ENCODE data around the gene MICALL2. TPM values are rescaled to one million over a fixed set of nuclear protein-coding genes. Genes with fewer than 3 reads are reported as not detected.

MICALL2 gene
- total and polyA plus RNA-seq, 8 donors: 8.3 to 93.6 (median 12.8) TPM

GRCh38 chr7:1485156-1485555 is 25.9 kb upstream of the MICALL2 start:
- intact Hi-C loops (cut with DNase I): no loop called here

GRCh38 chr7:1484569-1484968 is 25.3 kb upstream of the MICALL2 start:
- no peak overlapping the region for H3K4me3 ChIP-seq
- H3K27me3 ChIP-seq: no peaks in the 10 kb centered on the region
- no peak for TF ChIP-seq CTCF (IDR thresholded peaks at IDR 0.05)
- H3K27ac ChIP-seq: no peak overlapping the region
- no peak for FAIRE-seq
- DNase-seq: no peak
- ATAC-seq: no peak
- intact Hi-C loops (cut with DNase I): no loop called here
- no peaks in the 10 kb centered on the region for H3K4me1 ChIP-seq
- peaks cover 0 to 61% (median 27%) of the 10 kb centered on the region in 3 donors for H3K36me3 ChIP-seq
- 92 to 95% methylated on average over 8 to 12 of the region's 12 CpGs for WGBS, 2 donors
- no peaks in the 10 kb centered on the region for H3K9me3 ChIP-seq

More at GRCh38 chr7:1485156-1485555, 25.9 kb upstream of the MICALL2 start:
- H3K9me3 ChIP-seq: no peaks in the 10 kb centered on the region
- peaks cover 0 to 64% (median 24%) of the 10 kb centered on the region in 3 donors for H3K36me3 ChIP-seq
- no peak for TF ChIP-seq CTCF (IDR thresholded peaks at IDR 0.05)
- no peak overlapping the region for H3K4me3 ChIP-seq
- H3K27ac ChIP-seq: no peak overlapping the region
- FAIRE-seq (no peak), DNase-seq (no peak), ATAC-seq (no peak)
- 96 to 97% methylated on average over 18 to 19 of the region's 19 CpGs for WGBS, 2 donors
- H3K27me3 ChIP-seq: no peaks in the 10 kb centered on the region
- H3K4me1 ChIP-seq: no peaks in the 10 kb centered on the region

- FAIRE-seq (no peak), DNase-seq (no peak), ATAC-seq (no peak)
- WGBS, 2 donors: 94 to 95% methylated on average over 65 of the region's 65 CpGs
- Histone ChIP-seq H3K4me1 (no peaks in the 10 kb centered on the region), H3K36me3 (peaks cover 0 to 55% (median 27%) of the 10 kb centered on the region in 3 donors), H3K4me3 (no peak overlapping the region), H3K27me3 (no peaks in the 10 kb centered on the region), H3K9me3 (no peaks in the 10 kb centered on the region), H3K27ac (no peak overlapping the region)
- intact Hi-C loops (cut with DNase I): no loop called here
- no peak for TF ChIP-seq CTCF (IDR thresholded peaks at IDR 0.05)
Measured at GRCh38 chr7:1483536-1484505, 24.6 kb upstream of the MICALL2 start.

- DNase-seq (no peak), ATAC-seq (no peak), FAIRE-seq (no peak)
- no peak for TF ChIP-seq CTCF (IDR thresholded peaks at IDR 0.05)
- H3K4me1 ChIP-seq: no peaks in the 10 kb centered on the region
- WGBS, 2 donors: 83 to 89% methylated on average over 21 to 22 of the region's 22 CpGs
- intact Hi-C loops (cut with DNase I): no loop called here
- H3K27ac ChIP-seq: no peak overlapping the region
- no peak overlapping the region for H3K4me3 ChIP-seq
- H3K9me3 ChIP-seq: no peaks in the 10 kb centered on the region
- H3K36me3 ChIP-seq: peaks cover 0 to 59% (median 27%) of the 10 kb centered on the region in 3 donors
- no peaks in the 10 kb centered on the region for H3K27me3 ChIP-seq
Measured at GRCh38 chr7:1483079-1483478, 23.8 kb upstream of the MICALL2 start.

GRCh38 chr7:1481300-1481699 is 22.0 kb upstream of the MICALL2 start:
- H3K4me1 ChIP-seq: no peaks in the 10 kb centered on the region
- no peak overlapping the region for H3K4me3 ChIP-seq
- 94% methylated on average over 18 to 20 of the region's 20 CpGs for WGBS, 2 donors
- no peak for TF ChIP-seq CTCF (IDR thresholded peaks at IDR 0.05)
- no peaks in the 10 kb centered on the region for H3K9me3 ChIP-seq
- H3K36me3 ChIP-seq: peaks cover 0 to 59% (median 25%) of the 10 kb centered on the region in 3 donors
- ATAC-seq (no peak), FAIRE-seq (no peak), DNase-seq (no peak)
- no peaks in the 10 kb centered on the region for H3K27me3 ChIP-seq
- no peak overlapping the region for H3K27ac ChIP-seq
- intact Hi-C loops (cut with DNase I): no loop called here
